ENCODE measurements around the gene NRL.

The NRL gene

GRCh38 chr14:24156840-24157239 lies 42.1 kb upstream of the NRL start:
- DNase-seq (ENCODE audit: low read depth) = no peak
- H3K4me3 ChIP-seq (ENCODE audit: control insufficient read depth, low read depth, low read length) = no peak overlapping the region
- no peak for TF ChIP-seq CTCF (conservative IDR thresholded peaks at IDR 0.05; ENCODE audit: control insufficient read depth, insufficient read depth, low read depth, low read length)

- TF ChIP-seq CTCF (conservative IDR thresholded peaks at IDR 0.05; ENCODE audit: control insufficient read depth, insufficient read depth, low read depth, low read length) = no peak
- no peak for DNase-seq (ENCODE audit: low read depth)
- H3K4me3 ChIP-seq (ENCODE audit: control insufficient read depth, low read depth, low read length) = no peak overlapping the region
Measured at GRCh38 chr14:24155100-24155499, 40.4 kb upstream of the NRL start.

GRCh38 chr14:24151404-24152080 lies 36.8 kb upstream of the NRL start:
- TF ChIP-seq CTCF (conservative IDR thresholded peaks at IDR 0.05; ENCODE audit: control insufficient read depth, insufficient read depth, low read depth, low read length) = no peak
- no peak overlapping the region for H3K4me3 ChIP-seq (ENCODE audit: control insufficient read depth, low read depth, low read length)
- DNase-seq (ENCODE audit: low read depth) = no peak

GRCh38 chr14:24150993-24151392 lies 36.2 kb upstream of the NRL start:
- no peak for TF ChIP-seq CTCF (conservative IDR thresholded peaks at IDR 0.05; ENCODE audit: control insufficient read depth, insufficient read depth, low read depth, low read length)
- H3K4me3 ChIP-seq (ENCODE audit: control insufficient read depth, low read depth, low read length) = no peak overlapping the region
- no peak for DNase-seq (ENCODE audit: low read depth)

GRCh38 chr14:24150567-24150966 lies 35.8 kb upstream of the NRL start:
- no peak for DNase-seq (ENCODE audit: low read depth)
- H3K4me3 ChIP-seq (ENCODE audit: control insufficient read depth, low read depth, low read length) = no peak overlapping the region
- TF ChIP-seq CTCF (conservative IDR thresholded peaks at IDR 0.05; ENCODE audit: control insufficient read depth, insufficient read depth, low read depth, low read length) = no peak

- no peak overlapping the region for H3K4me3 ChIP-seq (ENCODE audit: control insufficient read depth, low read depth, low read length)
- TF ChIP-seq CTCF (conservative IDR thresholded peaks at IDR 0.05; ENCODE audit: control insufficient read depth, insufficient read depth, low read depth, low read length) = no peak
Measured at GRCh38 chr14:24150061-24150460, 35.3 kb upstream of the NRL start.

More at GRCh38 chr14:24150061-24150460, 35.3 kb upstream of the NRL start:
- no peak for DNase-seq (ENCODE audit: low read depth)

Measured in fibroblast of mammary gland (primary cell).